NCI-H526 (cell line): ENCODE results near the gene CNTN4.
"Not testable (repeated sequence)": the region's sequence is repeated elsewhere in the genome, so short reads cannot be mapped to it uniquely, and the experiment has no call there.

ENCODE experiments used
- DNase-seq, 2 experiments: peaks; one replicate each; lab custom pipeline; 2025; lab: John Stamatoyannopoulos, UW

Gene CNTN4

DNA sequence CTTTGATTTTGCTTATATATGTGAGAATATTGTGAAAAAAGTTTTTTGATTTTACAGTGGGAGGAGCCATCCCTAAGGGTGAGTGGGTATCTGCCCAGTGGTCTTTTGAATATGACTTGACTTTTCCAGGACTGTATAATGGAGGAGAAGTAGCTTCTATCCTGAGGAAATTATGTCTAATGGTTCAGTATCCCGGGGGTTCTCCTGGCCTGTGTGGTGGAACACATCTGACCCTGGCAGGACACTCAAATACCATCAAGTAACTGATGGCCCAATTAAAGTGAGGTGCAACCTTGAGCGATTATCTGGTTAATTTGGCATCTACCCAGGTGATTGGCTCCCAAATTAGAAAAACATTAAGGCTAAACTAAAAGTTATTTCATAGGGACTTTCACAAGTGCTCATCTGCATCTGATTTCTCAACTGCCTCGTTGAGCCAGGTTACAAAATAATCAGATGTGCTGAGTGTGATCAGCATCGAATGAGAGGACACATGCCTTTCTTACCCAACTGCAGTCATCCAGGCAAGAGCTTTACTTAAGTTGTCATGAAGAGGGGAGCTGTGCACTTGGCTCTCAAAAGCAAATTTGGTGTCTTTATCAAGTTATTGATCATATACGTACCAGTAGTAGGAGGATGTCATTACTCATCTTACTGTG is 810.2 kb downstream of the CNTN4 start:
- no peak for DNase-seq

GRCh38 chr3:2910997-2911396 is 812.3 kb downstream of the CNTN4 start:
- DNase-seq = no peak

DNA sequence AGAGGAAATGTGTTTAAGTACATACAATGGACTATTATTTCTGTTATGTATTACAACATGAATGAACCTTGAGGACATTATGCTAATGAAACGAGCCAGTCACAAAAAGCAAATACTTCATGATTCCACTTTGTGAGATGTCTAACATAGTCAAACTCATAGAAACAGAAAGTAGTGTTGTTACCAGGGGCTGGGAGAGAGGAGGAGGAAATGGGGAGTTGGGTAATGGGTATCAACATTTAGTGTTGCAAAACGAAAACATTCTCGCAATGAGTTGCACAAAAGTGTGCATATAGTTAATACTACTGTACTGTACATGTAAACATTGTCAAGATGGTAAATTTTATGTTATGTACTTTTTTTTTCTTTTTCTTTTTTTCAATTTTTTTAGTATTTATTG is 817.2 kb downstream of the CNTN4 start:
- DNase-seq = no peak

DNA sequence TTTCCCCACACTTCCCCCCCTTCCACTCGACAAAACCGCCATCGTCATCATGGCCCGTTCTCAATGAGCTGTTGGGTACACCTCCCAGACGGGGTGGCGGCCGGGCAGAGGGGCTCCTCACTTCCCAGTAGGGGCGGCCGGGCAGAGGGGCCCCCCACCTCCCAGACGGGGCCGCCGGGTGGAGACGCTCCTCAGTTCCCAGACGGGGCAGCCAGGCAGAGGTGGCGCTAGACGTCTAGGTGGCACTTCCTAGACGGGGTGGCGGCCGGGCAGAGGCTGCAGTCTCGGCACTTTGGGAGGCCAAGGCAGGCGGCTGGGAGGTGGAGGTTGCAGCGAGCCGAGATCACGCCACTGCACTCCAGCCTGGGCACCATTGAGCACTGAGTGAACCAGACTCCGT is 818.0 kb downstream of the CNTN4 start:
- not testable (repeated sequence) for DNase-seq

DNA sequence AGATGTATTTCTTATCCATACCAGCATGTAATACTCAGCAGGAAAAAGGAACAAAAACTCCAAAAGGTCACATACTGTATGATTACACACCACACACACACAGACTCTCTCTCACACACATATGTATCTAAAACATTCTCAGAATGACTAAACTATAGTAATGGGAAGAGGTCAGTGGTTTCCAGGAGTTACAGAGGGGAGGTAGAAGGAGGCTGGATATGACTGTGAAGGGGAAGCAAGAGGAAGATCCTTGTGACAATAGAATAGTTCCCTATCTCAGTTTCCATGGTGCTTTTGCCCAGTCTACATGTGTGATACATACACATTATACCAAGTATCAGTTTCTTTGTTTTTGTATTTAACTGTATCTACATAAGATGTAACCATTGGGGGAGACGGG is 821.4 kb downstream of the CNTN4 start:
- DNase-seq = no peak

GRCh38 chr3:2921452-2921851 is 822.8 kb downstream of the CNTN4 start:
- no peak for DNase-seq

DNA sequence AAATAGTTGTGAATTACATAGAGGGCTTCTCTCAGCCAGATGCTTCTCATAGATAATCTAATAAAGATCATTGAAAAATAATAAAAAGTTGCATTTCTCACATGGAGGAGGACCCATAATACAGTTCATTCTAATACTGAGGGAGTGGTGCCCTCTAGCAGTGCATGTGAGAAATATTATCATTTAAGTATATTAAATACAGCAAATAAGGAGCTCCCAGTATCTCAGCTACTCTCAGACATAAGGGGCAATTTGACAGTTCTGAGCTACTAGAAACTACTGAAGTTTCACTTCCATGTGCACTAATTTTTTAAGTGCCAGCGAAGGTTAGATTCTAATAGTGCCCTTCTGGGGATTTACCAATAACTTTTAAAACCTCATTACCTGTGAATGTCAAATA is 823.2 kb downstream of the CNTN4 start:
- DNase-seq = peak in 1 of 2 experiments; percentile 47

GRCh38 chr3:2923390-2923789 is 824.7 kb downstream of the CNTN4 start:
- no peak for DNase-seq

DNA sequence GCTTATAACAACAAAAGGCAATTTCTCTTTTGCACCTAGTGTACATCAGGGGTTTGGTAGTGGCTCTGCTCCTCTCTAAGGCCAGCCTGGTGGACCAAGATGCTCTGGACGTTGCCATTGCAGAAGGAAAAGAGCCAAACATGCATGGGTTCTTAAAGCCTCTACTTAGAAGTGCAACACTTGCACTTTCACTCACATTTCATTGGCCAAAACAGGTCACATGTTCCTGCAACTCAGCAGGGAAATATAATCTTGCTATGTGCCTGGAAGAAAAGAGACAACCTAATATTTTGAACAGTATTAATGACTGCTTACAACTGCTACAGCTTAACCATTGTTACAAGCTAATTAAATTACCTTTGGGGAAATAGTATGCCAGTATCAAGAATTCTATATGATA is 828.6 kb downstream of the CNTN4 start:
- DNase-seq = no peak

GRCh38 chr3:2929574-2929973 is 830.9 kb downstream of the CNTN4 start:
- no peak for DNase-seq

- DNase-seq = no peak
Measured at GRCh38 chr3:2931265-2931664, 832.6 kb downstream of the CNTN4 start.

- DNase-seq = no peak
Measured at GRCh38 chr3:2934541-2934940, 835.9 kb downstream of the CNTN4 start.

DNA sequence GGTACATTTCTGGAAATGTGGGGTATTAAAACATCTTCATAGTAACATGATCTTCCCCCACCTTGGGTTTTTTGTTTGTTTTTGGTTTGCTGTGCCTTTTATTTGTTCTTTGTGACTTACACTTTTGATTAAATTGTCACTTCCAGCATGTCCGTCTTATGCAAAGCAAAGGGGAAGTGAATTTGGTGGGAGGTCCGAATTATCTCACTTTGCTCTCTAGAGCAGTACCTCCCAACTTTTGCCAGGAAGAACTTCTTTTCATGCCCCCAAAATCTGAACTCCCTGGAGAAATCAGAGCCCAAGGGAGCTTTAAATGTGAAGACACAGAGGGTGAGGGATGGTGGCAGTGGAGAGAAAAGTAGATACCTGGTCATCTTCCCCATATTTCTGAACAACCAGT is 838.4 kb downstream of the CNTN4 start:
- DNase-seq = no peak

DNA sequence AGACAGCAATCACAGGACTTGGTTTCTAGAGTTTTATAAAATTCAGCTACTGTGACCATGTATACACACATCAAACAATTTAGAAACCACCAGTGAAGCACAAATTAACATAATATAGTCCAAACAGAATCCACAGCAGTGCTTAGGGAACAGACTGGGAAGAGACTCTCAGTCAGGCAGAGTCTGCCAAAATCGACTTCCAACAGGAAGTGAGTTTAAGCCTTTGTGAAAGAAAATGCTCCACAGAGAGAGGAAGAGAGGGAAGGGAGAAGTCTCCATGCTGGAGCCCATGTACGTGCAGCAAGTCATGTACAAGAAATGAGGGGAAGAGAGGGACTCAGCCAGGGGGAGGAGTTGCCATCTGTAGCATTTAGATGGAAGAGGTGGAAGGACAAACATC is 838.9 kb downstream of the CNTN4 start:
- DNase-seq = peak in 1 of 2 experiments; percentile 5

DNA sequence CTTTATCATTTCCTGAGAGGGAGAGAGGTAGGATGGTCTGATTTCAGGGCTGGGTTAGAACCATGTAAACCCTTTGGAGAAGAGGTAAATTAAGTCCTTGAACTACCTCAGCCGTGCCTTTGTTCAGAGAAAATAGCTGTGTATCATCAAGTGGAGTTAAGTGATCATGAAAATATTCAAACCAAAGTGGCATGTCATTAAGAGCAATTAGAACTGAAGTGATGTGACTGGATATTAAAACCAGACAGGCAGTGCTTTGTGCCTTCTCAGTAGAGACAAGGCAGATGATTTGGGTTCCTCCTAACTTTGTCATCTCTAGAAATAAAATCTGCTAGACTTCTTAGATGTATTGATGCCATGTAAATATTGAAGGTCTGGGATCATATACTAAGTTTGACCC is 840.0 kb downstream of the CNTN4 start:
- no peak for DNase-seq

DNA sequence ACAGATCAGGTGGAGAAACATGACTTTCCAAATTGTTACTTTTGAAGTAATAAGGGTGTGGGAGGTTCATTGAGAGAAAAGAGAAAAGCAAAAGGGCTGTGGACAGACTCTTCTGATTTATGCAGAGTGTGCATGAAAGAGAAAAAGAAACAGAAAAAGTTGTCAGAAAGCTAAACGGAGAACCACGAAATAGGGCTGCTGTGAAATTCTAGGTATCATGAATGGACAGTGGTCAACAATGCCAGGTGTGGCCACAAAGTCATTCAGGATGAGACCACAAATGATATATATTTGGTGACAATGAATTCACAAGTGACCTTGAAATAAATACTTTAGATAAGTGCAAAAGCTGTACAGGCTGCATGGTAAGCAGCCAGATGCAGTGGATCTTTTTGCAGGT is 841.4 kb downstream of the CNTN4 start:
- DNase-seq = no peak

GRCh38 chr3:2944628-2945027 is 846.0 kb downstream of the CNTN4 start:
- DNase-seq = no peak

- no peak for DNase-seq
Measured at GRCh38 chr3:2945121-2945520, 846.5 kb downstream of the CNTN4 start.

GRCh38 chr3:2947536-2947935 is 848.9 kb downstream of the CNTN4 start:
- no peak for DNase-seq

GRCh38 chr3:2948882-2949281 is 850.2 kb downstream of the CNTN4 start:
- no peak for DNase-seq

DNA sequence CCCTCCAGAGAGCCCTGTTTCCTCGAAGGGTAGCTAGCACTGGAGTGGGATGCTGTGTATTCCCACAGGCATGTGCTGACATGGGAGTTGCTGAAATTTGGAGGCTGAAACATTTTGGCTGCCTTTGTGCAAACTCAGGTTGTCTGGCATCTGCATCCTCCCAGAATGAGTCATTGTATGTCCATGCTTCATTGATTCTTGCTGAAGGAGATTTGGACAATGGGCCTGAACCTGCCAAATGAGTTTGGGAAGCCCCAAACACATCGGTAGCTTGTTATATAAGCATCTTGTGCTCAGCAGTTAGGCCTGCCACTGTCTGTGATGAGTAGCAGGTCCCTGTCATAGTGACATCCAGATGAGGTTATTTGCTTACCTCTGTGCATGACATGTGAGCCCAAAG is 851.5 kb downstream of the CNTN4 start:
- no peak for DNase-seq

GRCh38 chr3:2957115-2957514 is 858.4 kb downstream of the CNTN4 start:
- no peak for DNase-seq

DNA sequence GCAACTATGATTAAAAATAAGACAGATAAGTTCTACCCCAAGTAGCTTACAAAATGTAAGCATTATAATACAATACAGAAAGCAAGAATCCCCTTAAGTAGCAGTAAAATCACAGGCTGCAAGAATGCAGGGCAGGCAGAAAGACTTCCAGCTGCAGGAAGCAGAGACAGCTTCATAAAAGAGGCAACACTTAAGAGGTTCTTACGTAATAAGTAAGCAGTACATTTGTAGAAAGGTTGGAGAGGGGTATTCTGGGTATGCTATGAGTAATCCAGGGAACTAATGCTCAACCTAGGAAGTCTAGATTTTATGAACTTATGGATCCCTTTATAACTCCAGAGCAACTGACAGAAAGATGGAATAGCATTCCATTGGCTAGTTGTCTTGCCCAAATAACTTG is 859.9 kb downstream of the CNTN4 start:
- no peak for DNase-seq

DNA sequence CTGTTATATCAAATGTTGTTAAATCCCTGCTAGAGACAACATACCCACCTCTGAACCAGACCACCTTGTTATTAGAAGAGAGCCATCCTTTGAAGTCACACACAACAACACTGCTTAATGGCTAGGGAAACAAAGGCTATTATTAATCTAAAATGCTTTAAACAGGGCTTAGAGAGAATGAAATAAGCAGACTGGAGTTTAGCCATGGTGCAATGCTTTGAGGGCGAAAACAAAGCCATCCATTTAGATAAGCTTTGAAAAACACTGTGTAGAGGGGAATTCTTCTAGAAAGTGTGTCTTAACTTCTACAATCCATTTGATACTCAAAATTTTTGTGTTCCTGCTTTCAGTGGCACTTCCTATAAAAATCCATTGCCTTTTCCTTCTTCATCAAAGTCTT is 862.9 kb downstream of the CNTN4 start:
- no peak for DNase-seq

DNA sequence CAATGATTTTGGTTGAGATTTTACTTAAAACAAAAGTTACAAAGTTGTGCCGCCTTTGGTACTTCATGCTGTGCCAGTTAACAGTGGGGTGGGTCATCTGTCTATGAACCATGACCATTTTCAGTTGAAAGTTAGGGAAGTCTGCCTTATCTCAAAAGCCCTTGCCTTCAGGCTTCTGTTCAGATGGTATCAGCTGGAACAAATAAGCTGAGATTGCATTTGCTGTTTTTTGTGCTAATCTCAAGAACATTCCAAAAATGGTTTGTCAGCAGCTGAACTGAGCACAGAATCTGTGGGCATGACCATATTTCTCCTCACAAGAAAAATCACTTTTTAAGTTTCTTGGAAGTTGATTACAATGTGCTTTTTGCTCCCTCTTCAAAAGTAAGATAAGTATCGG is 869.2 kb downstream of the CNTN4 start:
- no peak for DNase-seq
